CD1c-positive myeloid dendritic cell (primary cell): ENCODE measurements around the gene SOX12.
A peak's percentile ranks its signal among the peaks of the same experiment; 100 is the strongest.
"Not testable (repeated sequence)": the region's sequence is repeated elsewhere in the genome, so short reads cannot be mapped to it uniquely, and the experiment has no call there.

Source experiments
- DNase-seq: peaks from one replicate; pipeline ENCODE4 v3.0.0-alpha.2; 2016; ENCODE audit errors: extremely low spot score

Gene SOX12

DNA sequence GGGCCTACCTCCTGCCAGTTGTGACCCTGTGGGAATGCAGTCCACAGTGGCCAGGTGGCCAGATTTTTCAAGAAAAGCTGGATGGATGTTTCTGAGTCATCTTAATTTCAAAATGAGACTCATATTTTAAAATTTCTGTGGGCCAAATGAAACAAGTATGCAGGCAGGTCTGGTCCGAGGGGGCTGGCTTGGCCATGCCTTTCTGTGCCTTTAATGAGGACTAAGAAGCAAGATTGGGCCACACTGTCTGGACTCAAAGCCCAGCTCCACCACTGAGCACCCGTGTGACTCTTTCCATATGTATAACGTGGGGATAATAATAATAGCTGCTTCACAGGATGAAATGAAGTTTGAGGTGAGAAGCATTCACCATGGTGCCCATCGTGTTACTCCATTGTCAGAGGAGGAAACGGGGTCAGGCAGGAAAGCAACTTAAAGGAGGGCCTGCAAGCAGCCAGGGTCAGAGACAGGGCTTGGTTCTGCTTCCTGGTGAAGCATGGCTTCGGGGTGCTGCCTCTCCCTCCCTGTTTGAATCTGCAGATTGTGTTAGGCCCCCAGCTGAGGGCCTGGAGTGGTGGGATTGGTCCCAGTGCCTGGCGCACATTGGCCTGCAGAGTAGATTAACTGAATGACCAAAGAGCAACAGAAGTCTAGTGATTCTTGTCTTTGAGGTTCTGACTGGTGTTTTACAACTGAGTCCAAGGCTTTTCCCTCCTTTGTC, 3.8 kb downstream of the SOX12 start:
- no peak for DNase-seq

DNA sequence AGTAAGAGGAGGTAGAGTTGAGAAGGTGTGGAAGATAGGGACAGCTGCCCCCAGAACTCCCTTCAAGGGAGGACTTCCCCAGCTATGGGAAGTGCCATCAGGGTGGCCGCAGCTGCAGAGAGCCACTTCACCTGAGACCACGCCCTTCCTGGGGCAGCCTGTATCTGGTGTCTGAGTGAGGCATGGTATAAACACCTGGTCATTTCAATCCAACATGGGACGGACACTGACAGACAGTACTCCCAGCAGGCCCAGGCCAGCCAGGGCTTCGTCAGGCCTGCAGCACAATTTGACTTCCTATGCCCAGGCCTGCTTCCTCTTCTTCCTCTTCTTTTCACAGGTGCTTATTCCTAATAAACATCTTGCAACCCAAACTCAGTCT, 4.5 kb downstream of the SOX12 start:
- no peak for DNase-seq

DNA sequence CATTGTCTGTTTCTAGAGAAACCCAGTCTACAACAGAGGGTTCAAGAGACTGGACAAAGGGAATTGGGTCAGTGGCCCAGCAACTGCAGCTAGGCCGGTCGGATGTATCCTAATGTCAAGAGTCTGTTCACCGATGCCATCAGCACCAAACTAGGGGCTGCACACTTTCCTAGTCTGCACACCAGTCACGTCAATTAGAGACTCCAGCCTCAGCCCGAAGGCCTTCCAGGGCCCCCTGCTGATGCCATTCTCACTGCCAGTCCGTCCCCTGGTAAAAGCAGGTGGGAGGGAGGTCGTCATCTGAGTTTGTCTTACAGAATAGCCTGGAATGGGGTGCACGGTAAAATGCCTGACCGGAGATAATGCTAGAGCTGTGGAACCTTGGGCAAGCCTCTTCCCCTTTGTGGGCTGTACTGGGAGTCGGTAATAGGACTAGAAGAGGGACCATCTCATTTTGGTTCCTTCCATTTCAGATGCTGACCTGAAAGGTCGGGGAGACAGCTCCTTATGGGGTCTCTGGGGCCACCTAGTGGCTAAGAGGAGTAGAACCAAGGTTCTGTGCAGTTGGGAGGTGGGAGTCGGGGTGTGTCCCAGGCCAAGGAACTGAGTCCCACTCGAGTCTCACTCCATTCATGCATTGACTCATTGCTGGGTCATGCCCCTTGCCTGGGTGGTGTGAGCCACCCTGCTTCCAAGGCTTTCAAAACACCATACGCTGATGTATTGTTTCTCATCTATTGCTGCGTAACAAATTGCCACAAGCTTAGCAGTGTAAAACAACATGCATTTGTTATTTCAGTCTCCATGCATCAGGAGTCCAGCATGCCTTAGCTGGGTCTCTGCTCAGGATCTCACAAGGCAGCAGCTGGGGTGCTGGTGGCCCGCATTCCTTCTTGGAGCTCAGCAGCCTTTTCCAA, 5.1 kb downstream of the SOX12 start:
- DNase-seq: peak; percentile 90

DNA sequence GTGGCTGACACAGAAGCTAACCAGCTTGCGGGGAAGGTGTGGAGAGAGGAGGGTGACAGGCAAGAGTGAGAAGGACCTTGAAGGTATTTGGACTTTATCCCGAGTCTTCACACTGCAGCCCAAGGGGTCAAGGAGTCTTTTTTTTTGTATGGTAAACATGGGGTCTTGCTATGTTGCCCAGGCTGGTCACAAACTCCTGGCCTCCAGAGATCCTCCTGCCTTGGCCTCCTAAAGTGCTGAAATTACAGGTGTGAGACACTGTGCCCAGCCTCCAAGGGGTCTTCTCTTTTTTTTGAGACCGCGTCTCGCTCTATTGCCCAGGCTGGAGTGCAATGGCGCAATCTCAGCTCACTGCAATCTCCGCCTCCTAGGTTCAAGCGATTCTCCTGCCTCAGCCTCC, 9.2 kb downstream of the SOX12 start:
- no peak for DNase-seq

DNA sequence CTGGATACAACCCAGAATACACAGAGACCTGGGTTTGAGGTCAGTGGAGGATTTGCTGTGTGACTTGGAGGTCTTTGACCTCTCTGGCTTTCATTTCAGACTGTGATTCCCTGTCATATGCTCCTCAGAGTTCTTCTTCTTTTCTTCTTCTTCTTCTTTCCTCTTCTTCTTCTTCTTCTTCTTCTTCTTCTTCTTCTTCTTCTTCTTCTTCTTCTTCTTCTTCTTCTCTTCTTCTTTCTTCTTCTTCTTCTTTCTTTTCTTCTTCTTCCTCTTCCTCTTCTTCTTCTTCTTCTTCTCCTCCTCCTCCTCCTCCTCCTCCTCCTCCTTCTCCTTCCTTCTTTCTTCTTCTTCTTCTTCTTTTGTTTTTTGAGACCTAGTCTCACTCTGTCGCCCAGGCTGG, 10.7 kb downstream of the SOX12 start:
- DNase-seq: not testable (repeated sequence)

DNA sequence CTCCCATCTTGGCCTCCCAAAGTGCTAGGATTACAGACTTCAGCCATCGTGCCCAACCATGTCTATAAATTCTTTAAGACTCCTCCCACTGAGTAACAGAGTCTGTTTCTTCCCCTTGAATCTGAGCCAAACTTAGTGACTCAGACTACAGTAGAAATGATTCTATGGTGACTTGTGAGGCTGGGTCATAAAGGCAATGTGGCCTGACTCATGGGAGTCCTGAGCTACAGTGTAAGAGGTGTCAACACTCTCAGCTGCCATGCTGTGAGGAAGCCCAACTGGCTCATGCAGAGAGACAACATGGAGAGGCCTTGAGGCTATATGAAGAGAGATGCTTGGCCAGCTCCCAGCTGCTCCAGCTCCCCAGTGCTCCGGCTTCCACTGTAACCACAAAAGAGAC, 16.3 kb downstream of the SOX12 start:
- DNase-seq: peak; percentile 82

DNA sequence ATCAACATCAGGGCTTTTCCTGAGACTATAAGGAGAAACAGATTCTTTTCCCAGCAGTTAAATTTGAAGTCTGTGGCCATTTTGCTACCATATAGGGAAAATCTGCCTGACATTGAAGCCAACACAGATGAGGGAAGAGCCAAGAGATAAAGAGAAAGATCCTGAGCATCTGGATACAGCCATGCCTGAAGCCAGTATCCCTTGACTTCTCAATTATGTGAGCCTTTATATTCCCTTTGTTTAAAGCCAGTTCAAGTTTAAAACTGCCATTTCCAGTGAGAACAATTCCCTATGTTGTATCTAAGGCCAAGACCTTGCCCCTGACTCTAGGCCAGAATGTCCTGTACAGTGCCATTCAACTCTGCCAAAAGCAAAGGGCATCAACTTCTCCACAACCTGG, 17.8 kb downstream of the SOX12 start:
- DNase-seq: no peak

DNA sequence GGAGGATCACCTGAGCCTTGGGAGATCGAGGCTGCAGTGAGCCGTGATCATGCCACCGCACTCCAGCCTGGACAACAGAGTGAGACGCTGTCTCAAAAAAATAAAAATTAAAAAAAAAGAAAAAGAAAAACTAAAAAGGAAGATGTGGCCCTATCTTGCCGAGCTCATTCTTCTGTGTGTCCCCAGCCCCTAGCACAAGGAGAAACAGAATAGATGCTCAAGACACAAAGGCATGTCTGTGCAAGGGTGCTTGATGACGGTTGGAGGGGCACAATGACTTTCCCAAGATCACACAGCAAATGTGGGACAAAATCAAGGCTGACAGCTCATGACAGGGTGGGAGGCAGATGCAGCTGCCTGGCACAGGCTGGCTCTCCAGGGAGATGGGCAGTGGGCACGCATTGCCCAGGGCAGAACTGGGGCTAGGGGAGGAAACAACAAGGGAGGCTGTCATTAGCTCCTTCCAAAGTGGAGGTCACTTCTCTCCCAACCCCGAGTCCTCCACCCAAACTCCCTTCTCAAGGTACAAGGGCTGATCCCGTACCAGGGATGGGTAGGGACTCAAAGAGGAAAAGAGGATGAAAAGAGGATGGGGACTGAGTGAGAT, 20.8 kb downstream of the SOX12 start:
- no peak for DNase-seq

DNA sequence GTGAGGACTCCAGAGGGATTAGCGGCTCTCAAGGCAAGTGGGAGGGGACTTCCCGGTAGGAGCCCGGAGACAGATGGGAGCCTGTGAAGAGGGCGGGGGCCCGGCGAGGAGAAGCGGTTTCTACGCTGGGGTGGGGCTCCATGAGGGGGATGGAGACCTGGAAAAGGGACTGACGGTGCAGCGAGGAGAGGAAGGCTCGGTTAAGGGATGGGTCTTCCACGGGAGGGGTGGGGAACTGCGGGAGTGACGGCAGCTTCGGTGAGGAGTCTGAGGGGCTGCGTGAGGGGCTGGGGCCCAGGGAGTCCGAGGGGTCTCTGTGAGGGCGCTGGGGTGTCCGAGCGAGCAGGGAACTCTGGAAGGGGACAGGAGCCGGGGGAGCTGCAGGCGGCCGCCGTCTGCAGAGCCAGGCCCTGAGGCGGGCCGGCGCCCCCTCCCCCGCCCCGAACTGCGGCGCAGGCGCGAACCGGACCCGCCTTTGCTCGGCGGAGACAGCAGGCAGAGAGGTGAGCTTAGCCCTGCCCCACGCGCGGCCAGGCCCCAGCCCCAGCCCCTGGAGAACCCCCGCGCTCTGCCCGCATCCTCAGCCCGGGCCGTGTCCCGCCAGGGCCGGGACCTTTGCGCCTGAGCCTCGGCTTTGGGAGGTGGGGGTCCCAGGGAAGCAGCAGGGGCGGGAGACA, 21.4 kb downstream of the SOX12 start, which contains the start of gene NRSN2:
Gene NRSN2, plus strand, starts transcription at position 472 of the 677 bp plus-strand sequence. CDS start 2,533 bp downstream, outside the sequence.
- no peak for DNase-seq

DNA sequence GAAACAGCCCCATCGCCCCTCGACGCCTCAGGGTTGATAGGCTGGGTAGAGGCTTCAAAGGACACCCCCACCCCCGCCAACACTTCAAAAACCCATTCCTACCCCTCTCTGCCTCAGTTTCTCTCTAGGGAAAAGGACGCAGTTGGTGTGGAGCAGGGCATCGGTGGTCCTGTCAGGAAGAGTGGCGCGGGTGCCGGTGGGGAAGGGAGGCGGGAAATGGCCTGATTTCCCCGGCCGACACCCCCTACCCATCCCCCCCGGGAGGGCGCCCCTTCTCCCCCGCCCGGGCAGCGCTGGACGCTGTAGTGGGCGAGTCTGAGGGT, 21.9 kb downstream of the SOX12 start:
- no peak for DNase-seq

DNA sequence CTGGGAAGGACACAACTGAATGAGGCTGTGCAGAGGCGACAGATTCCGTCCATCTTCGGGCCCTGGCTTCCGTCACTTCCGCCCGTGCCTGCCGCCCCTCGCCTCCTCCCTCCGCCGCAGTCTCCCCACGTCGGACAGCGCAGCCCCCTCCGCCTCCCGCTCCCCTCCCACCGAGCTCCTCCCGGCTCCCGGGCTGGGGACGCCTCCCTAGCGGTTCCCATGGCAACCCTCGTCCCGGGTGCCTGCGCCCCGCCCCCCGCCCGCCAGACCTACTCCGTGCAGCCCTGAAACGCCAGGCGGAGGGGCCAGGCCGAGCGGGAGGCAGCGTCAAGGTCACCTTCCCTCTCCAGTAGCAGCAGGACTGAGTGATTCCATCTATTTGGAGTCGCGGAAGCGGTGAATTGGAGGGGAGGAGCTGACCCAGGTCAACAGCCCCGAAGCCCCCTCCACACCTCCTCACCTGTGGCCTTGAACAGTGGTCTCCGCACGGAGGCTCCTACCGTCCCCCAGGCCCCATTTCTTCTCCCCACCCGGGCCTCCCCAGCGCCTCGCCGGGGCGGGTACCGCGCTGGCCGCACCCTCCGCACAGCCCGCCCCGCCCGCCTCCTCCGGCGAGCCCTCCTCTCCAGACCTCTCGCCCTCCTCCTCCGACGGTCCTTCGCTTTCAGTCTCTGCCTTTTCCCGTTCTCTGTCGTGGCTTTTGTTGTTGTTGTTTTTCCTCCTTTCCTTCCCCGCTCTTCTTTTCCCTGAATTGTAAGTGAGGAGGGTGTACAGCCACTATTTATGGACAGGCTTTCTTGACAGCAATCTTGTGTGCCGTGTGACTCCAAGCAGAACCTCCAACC, 22.5 kb downstream of the SOX12 start:
- DNase-seq: peak; percentile 85

DNA sequence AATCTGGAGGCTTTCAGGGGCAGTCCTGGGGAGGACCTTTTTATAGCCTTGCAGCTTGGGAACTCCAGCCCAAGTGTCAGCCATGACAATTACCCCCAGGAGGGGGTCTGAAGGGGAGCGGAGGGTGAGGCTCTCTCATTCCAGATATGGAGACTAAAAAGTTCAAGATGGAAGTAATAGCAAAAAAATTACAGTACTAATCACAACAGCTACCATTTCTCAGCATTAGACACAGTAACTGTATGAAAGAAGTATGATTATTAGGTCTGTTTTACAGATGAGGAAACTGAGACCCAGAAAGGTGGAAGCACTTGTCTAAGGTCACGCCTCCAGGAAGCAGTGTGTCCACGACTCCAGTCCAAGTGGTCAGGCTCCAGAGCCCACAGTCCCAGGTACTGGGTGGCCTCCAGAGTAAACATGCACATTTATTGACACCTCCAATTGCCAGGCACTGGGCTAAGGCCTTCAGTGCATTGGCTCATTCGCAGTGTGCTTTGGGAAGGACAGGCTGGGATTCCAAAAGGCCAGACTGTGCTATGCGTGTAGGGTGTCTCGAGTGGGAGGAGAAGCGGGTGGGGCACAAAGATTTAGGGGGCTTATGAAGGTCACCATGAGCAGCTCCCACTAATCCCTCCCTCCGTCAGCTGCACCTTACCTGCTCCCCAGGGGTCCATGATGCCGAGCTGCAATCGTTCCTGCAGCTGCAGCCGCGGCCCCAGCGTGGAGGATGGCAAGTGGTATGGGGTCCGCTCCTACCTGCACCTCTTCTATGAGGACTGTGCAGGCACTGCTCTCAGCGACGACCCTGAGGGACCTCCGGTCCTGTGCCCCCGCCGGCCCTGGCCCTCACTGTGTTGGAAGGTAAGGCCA, 23.9 kb downstream of the SOX12 start:
- no peak for DNase-seq

DNA sequence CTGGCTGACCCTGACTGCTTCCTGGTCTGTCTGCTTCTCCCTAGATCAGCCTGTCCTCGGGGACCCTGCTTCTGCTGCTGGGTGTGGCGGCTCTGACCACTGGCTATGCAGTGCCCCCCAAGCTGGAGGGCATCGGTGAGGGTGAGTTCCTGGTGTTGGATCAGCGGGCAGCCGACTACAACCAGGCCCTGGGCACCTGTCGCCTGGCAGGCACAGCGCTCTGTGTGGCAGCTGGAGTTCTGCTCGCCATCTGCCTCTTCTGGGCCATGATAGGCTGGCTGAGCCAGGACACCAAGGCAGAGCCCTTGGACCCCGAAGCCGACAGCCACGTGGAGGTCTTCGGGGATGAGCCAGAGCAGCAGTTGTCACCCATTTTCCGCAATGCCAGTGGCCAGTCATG, 27.8 kb downstream of the SOX12 start:
- no peak for DNase-seq

DNA sequence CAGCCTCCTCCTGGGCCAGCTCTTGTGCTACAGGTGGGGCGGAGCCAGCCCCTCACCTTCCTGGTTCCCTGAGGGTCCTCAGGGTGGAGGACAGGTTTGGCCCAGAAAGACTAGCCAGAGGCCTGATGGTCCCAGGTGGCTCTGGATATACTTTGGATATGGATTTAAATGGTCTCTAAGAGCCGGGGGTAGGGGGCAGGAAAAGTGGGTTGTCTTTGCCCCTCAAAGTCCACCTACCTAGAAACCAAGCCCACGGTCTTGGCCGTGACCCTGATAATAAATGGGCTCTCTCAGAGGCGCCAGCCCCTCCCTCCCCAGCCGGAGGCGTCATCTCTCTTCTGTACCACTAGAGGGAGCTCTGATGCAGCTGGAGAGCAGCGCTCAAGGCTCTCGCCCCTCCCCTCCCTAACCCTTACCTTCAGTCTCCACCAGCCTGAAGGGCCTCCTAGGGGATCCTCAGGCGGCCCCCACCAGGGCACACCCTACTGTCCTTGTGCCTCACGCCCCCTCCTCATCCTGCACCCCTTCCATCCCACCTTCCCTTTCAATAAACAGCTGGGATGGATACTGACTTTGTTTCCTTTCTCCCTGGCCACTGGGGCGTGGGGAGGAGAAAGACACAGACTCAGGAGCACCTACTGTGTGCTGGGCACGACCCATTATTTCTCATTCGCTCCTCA, 29.1 kb downstream of the SOX12 start:
- DNase-seq: peak; percentile 89

DNA sequence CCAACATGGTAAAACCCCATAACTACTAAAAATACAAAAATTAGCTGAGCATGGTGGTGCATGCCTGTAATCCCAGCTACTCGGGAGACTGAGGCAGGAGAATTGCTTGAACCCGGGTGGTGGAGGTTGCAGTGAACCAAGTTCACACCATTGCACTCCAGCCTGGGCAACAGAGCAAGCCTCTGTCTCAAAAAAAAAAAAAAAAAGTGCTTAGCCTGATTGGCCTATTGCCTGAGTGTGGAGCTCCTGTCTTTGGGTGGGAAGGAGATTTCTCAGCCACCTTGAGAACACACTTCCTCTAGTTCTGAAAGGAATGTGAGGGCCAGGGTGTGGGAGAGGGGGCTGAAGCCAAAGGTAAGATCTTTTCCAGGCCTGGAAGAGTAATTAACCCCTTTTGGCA, 30.8 kb downstream of the SOX12 start:
- not testable (repeated sequence) for DNase-seq

DNA sequence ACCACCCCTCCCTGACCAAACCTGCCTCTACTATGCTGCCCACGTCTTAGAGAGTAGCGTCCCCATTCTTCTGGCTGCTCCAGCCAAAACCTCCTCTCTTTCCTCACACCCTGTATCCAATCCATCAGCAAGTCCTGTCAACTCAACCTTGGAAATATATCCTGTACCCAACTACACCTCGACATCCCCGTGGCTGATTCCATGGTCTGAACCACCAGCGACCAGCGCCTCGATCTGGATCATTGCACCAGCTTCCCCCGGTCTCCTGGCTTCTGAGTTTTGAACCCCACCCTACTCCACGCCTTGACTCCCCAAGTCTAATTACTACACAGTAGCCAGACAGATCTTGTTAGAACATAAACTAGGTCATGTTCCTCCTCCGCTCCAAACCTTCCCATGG, 31.4 kb downstream of the SOX12 start:
- no peak for DNase-seq

DNA sequence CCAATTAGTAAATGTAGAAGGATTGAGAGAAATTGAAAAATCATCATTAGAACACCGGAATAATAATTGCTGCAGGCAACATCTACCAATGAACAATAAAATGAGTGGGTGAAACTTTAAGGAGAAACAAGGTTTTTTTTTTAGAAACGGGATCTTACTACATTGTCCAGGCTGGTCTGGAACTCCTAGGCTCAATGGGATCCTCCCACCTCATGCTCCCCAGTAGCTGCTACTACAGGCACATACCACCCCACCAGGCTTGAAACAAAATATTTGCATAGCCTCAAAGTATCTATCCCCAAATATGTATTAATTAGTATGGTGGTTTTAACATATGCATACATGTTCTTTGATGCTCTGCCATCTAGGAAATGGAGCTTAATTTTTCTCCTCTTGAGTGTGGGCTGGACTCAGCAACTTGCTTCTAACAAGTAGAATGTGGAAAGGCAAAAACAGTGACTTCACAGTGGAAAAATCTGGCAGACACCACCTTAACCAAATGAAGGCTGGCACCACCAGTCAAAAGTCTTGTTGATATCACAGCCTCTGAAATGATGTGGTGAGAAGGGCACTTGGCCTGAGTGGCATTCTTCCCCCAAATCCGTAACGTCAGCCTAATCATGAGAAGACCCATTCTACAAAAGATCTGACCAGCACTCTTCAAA, 33.7 kb downstream of the SOX12 start:
- DNase-seq: no peak

DNA sequence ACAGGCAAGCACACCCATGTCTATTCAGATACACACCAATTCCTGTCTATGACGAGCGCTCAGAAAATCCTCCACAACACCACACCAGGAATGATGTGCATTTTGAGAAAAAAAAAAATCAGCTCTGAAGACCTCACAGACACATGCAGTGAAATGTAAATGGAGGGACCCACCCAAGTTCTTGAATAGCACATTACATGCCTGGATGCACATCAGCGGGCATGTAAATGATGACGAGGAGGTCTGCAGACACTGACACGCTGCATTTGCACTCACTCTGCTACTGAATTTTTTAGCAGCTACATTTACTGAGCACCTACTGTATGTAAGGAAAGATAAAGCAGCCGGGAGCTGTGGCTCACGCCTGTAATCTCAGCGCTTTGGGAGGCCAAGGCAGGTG, 36.2 kb downstream of the SOX12 start:
- no peak for DNase-seq
